Forelimb muscle (tissue), 1 donor: ENCODE measurements around the gene FAM81B. TPM values are rescaled to one million over a fixed set of nuclear protein-coding genes. Genes with fewer than 3 reads are reported as not detected.
"Not testable (repeated sequence)": the region's sequence is repeated elsewhere in the genome, so short reads cannot be mapped to it uniquely, and the experiment has no call there.

Experiments
- DNase-seq: peaks from one replicate; pipeline ENCODE4 v3.0.0-alpha.2; 2013; ENCODE audit warnings: low read depth
- polyA plus RNA-seq: library from polyadenylated mRNA; unstranded; fragments of 120-200 nt; gene quantifications from one replicate; pipeline ENCODE4 v1.2.1, GENCODE V29; 2013; ENCODE audit not compliant: insufficient read length

The FAM81B gene, protein sequence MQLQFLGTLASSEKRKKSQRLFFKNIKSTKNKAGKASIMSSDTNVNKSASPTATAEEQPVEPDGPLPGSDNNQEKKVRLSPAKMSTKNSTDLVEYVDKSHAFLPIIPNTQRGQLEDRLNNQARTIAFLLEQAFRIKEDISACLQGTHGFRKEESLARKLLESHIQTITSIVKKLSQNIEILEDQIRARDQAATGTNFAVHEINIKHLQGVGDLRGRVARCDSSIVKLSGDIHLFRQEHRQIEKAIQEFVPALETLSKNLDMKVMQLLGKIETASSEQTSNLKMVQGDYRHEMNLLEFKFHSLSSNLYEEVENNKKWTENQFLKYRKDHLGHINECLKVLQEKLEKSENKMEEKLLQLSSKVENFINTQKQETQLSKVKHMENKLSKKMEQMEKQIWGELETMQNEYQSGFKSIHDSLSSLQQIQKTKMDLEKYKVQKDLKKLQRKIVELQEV
- polyA plus RNA-seq, result 3.8 TPM

DNA sequence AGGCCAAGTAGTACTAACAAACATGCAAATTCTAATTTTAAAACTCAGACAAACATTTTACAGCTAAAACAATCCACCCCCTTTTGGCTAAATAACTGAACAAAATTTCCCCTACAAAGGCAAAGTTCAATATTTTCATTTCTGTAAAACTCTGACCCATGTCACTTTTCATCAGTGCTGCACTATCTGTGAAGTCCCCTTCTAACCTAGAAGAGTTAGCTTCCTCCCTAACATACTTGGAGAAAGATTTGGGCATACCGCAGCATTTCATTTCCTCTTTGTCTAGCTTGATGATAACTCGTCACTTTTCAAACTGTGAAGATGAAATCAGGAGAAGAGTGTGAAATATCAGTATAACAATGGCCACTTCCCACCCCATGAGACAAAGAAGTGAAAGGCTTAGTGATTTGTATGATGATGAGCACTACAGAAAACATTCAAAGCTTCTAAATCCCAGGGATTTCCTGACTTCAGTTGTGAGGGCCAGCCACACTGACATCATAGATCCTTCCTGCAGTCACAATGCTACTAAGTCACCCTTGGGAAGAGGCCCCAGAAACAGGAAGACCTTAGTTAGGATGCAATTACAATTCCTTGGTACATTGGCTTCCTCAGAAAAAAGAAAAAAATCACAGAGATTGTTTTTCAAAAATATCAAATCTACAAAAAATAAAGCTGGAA, at the start of gene FAM81B:
Gene FAM81B, plus strand, starts transcription at position 555 of the 681 bp plus-strand sequence. Its CDS starts 24 bp downstream, at position 579.
- no peak for DNase-seq

DNA sequence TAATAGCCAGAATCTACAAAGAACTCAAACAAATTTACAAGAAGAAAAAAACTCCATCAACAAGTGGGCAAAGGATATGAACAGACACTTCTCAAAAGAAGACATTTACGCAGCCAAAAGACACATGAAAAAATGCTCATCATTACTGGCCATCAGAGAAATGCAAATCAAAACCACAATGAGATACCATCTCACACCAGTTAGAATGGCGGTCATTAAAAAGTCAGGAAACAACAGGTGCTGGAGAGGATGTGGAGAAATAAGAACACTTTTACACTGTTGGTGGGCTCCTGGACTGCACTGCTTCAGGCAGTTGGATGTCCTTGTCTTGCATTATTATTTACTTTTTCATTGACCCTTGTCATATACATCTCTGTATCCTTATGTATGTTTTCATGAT, 49.7 kb upstream of the FAM81B start:
- DNase-seq, result not testable (repeated sequence)

DNA sequence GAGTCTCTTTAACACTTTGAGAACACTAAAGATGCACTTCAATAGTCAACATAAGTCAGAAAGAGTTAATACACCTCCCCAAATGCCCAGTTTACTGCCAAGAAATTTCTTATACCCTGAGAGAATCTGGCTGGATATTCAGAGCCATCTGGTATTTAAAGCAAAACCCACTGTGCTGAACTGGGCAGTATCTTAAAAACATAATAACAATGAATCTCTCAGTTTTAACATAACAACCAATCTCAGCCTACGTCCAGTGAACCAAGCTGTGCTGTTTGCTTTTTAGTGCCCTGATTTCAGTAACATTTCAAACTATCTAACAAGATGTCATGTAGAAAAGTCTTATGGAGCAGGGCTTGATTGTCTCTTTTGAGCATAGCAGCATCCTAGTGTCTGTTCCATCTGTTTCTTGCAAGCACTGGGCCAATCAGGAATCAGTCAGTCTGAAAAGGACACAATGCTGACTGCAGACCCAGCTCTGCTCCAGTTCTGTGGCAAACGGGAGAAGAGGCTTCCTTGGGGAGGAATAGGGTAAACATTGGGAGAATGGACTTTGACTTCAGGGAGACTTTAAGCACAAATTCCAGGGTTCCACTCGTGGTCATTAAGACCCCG, 43.6 kb upstream of the FAM81B start:
- no peak for DNase-seq

DNA sequence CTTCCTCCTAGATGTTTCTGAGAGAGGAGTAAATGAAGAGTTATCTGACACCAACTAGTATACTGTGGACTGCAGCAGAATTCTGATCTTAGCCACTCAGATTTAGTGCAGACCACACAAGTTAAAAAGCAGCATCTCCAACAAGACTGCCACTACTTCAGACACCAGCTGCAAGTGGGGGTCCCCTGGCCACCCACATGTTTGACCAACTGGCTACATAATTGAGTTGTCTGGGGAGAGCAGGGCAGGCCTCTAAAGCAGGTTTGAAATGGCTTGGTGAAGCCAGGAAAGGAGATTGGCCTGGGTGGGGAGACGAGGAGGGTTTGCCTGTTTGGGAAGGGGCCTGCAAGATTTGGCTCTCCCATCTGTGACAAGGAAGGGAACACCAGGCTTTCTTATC, 40.5 kb upstream of the FAM81B start:
- no peak for DNase-seq

DNA sequence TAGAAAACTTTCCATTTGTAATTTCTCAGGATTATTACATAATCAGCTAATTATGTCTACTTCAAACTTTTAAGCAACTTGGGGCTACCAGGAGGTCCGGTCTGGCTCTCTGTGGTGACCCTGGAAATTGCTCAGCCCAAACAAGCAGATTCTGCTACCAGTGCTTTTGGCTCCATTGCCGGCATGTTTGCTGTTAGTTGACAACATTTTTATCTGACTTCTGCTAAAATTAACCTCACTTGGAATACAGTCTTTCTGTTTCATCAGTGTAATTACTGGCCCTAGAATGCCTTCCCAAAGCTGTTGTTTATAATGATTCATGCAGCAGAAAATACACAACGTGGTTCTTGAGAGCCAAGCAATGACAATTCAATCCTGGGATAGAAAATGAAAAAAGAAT, 38.5 kb upstream of the FAM81B start:
- no peak for DNase-seq

DNA sequence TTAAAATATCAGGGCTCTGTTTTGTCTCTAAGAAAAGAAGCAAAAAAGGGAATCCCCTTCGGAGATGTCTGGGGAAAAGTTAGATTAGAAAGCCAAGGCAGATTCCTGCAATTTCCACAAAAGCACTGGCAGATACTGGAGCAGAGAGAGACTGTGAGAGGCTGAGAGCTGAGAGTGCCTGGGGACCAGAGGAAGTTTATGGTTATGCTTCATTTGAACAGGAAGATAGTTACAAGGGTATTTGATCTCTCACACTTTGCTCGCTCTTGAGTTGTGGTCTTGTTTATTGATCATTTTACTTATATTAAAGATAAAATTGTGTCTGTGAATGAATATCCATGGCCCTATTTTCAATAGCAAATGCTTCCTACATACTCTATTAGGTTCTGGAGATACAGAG, 32.8 kb upstream of the FAM81B start:
- no peak for DNase-seq

DNA sequence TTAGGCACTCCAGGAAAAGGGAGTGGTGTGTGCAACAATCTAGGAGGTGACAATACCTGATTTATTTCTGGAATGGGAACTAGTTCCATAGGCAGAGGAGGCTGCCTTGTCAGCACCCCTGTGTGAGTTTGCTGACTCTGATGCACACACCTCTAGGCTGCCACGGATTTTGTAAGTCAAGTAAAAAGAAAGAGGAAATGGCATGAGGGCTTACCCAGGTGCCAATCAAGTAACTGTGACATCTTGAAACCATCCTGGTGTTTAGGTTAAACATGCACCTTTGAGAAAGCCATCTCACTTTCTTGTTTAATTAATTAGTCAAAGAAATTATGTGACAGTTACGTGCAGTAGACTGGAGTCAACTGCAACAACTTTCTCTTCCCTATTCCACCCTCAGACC, 32.3 kb upstream of the FAM81B start:
- no peak for DNase-seq

DNA sequence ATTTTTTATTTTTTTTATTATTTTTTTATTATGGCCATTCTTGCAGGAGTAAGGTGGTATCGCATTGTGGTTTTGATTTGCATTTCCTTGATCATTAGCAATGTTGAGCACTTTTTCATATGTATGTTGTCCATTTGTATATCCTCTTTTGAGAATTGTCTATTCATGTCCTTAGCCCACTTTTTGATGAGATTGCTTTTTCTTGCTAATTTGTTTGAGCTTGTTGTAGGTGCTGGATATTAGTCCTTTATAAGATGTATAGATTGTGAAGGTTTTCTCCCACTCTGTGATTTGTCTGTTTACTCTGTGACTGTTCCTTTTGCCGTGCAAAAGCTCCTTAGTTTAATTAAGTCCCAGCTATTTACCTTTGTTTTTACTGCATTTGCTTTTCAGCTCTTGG, 30.5 kb upstream of the FAM81B start:
- not testable (repeated sequence) for DNase-seq

DNA sequence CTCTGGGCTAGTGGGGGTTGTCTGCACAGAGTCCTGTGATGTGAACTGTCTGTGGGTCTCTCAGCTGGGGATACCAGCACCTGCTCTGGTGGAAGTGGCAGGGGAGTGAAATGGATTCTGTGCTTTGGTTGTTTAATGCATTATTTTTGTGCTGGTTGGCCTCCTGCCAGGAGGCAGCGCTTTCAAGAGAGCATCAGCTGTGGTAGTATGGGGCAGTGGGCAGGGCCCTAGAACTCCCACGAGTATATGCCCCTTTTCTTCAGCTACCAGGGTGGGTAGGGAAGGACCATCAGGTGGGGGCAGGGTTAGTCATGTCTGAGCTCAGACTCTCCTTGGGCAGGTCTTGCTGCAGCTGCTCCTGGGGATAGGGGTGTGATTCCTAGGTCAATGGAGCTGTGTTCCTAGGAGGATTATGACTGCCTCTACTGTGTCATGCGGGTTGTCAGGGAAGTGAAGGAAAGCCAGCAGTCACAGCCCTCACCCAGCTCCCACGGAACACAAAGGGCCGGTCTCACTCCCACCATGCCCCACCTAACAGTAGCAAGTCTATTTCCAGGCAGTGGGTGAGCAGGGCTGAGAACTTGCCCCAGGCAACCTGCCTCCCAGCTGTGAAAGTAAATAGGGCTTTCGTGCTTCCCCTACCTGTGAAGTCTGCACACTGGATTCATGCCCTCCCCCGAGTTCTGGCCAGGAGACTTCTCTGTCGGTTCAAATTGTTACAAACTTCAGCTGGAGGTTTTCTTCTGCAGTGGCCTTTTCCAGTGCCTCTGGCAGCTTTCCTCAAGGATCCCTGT, 25.7 kb upstream of the FAM81B start:
- DNase-seq, result no peak

DNA sequence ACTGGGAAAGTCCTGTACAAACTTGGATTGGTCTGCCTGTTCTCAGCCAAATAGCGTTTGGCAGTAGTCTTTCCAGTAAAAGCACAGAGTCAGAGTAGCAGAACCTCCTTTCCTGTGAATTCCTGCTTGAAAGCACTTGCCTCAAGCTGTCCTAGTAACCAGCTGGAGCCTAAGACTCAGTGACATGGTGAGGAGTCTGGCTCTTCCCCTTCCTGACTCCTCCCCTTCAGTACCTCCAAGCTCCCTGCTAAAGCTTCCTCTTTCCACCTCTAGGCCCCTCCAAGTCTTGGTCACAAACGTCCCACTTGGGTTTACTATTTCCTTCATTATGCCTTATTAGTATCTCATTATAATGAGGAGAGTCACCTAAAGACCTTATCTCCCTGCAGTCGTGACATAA, 21.4 kb upstream of the FAM81B start:
- no peak for DNase-seq

DNA sequence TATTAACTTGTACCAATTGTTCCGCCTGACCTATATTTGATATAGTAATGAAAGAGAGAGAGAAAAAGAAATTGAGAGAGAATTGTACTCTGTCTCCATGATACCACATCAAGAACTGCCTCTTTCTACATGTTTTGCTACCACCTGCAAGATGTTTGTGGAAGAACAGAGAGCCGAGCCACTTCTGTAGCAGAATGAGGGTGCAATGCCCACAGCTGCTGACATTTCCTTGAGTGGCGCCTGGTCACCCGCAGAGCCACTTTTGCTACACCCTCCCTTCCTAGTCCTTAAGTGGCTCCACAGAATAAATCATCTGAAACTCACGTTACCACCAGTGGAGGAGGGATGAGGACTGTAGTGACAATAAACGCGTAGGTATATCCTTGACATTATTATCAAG, 17.1 kb upstream of the FAM81B start:
- DNase-seq, result no peak

DNA sequence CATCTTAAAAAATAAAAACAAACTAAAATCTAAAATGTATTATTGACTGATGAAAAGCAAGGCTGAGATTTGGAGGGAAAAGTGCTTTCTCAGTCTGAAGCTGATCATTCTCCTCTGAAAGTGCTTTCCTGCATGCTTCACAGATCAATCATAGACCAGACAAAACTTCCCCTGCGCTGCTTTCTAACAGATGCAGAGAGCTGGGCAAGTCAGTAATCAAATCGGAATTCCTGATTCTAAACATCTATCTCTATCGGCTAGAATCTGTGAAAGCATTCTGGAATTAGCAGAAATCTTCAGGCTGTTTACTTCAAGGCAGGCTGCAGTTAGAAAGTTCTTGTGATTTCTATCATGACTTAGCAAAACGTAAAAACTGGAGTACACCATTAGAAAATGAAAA, 15.6 kb upstream of the FAM81B start:
- no peak for DNase-seq

DNA sequence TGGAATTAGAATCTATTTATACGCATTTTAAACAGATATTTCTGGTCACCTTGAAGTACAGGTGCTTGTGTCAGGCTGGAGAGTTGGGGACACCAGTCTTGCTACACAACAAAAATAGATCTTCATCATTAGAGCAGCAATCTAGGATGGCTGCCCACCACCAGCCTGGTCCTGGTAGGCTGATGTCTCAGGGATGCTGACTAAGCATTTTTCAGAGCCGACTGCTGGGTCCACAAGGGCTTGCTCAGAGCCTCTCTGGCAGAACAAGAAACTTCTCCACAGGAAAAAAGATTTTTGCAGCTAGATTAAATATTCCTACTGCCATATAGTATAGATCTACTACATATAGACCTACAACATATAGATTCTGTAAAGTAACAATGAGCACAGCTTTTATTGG, 12.0 kb upstream of the FAM81B start:
- no peak for DNase-seq

DNA sequence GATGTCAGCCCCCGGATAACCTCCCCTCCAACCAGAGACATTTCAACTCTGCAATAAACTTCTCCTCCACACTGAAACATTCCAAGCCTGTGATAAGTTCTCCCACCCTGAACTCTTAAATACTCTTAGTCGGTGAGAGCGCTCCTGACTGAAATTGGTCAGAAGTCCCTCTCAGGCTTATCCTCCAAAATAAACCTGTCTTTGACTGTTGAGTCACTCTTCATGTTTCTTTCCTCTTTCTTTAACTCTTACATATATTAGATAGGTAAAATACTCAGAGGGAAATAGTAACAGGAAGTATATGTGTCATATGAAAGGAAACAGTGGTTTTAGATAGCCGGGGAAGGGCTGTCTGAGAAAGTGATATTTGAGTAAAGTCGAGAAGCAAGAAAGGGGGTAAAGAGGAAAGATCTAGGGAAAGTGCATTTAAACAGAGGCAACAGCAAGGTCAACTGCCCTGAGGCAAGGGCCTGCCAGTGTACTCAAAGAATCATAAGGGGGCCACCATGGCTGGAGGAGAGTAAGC, 11.0 kb upstream of the FAM81B start:
- DNase-seq, result no peak

DNA sequence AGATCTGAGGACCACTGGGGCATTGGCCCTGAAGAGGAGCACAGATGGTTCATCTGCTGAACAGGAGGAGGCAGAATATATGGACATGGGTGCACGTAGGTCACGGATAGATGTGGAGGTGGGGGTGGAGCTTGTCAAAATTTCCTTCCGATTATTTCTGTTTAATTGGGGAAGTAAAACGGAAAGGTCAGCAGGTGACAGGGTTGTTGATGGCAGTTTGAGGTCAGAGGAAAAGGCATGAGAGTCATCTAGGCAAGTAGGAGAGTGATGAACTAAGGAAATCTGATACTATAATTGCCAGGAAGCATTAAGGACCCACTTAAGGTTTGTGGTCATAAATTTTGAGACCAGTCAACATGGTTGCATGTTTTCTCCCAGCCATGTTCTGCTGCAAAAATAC, 8.4 kb upstream of the FAM81B start:
- no peak for DNase-seq

DNA sequence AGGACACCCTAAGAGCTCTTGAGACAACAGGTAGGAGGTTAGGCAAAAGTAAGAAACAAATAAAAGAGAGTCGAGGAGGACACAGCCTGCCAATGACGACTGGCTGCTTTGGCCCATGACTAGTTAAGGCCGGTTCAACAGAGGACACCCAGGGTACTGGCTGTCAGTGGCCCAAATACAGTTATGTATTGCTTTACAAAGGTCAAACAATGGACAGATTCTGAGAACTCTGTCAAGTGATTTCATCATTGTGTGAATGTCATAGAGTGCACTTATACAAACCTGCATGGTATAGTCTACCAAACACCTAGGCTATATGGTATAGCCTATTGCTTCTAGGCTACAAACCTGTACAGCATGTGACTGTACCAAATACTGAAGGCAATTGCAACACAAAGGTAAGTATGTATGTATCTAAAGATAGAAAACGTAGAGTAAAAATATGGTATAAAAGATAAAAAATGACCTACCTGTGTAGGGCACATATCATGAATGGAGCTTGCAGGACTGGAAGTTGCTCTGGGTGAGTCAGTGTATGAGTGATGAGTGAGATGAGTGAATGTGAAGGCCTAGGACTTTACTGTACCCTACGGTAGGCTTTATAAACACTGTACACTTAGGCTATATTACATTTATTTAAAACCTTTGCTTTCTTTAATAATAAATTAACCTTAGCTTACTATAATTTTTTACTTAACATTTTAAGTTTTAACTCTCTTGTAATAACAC, 6.5 kb upstream of the FAM81B start:
- no peak for DNase-seq

DNA sequence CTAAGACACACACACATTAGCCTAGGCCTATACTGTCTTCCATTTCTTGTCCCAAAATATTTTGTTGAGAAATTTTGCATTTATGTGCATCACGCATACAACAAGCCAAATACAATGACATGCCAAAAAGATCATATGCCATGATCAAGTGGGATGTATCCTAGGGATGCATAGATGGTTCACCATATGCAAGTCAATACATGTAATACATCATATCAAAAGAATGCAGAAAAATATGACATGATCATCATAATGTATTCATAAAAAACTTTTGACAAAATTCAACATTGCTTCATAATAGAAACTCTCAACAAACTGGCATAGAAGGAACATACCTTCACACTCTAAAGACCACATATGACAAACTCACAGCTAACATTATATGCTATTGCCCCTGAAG, 5.8 kb upstream of the FAM81B start:
- DNase-seq, result no peak

DNA sequence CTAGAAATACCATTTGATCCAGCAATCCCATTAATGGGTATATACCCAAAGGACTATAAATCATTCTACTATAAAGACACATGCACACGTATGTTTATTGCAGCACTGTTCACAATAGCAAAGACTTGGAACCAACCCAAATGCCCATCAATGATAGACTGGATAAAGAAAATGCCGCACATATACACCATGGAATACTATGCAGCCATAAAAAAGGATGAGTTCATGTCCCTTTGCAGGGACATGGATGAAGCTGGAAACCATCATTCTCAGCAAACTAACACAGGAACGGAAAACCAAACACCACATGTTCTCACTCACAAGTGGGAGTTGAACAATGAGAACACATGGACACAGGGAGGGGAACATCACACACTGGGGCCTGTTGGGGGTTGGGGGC, 799 bp downstream of the FAM81B start:
- DNase-seq, result not testable (repeated sequence)

DNA sequence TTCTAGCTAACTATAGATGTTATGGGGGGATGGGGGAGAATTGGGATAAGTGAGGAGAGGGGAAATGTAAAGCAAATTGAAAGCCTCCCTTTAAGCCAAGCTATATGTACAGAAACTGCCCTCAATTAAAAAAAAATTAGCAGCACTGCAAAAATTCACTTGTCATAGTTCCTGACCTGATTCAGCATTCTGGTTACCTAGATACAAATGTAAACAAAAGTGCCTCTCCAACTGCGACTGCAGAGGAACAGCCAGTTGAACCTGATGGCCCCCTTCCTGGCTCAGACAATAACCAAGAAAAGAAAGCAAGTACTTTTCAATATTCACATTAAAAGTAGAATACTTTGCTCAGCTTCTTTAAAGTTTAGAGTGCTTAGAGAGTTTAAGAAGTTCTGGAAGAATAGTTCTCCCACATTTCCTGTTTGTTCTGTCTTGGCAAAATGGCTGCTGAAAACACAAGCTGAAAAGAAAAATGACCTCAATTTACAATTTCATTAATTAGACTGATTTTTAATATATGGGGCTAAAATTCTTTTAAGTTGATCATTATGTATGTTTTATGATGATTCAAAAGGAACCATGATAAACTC, 1.5 kb downstream of the FAM81B start:
- peak; percentile 31 for DNase-seq

DNA sequence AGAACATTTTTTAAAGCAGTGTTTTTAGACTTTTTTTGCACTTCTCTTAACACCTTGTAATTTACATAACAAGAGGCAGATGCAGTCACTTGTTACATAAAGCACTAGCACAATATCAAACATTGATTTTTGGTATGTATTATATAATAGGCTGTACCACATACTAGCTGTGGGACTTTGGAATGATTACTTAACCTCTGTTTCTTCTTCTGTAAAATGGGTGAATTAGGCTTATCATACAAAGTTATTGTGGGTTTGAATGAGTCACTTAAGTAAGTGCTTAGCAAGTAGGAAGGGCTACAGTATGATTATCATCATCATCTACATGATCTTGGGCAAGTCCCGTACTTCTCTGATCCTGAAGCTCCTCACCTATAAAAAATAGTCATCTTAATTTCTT, 2.1 kb downstream of the FAM81B start:
- no peak for DNase-seq

DNA sequence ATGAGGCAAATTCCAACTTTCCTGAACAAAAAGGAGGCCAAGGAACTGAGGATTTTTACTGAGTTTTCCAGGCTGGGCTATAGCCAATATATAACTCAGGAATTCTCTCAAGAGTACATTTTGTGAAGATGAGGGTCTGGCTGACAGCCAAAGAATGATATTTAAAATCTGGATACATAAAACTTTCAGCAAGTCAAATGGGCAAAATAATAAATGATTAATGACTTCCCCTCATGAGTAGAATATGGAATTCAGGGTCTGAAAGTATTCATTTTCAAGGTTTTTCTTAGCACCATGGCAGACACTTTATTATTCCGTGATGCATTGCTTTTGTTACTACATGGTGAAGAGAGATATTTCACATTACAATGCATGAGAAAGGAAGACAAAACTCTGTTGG, 7.8 kb downstream of the FAM81B start:
- no peak for DNase-seq
